Spleen (tissue), 11 donors: Measurements from ENCODE around the gene PALD1. TPM values are rescaled to one million over a fixed set of nuclear protein-coding genes. Genes with fewer than 3 reads are reported as not detected.

Experiments used
- DNase-seq: peaks from one replicate; pipeline ENCODE4 v3.0.0-alpha.2; 2020
- H3K27ac ChIP-seq, 8 donors: fragments of 200-600 bp; sonication (generic) in 7 of 8; 1 replicate in 4 of 8; 2 replicates in 4 of 8; pipeline versions ENCODE4 v1.5.0 to v1.8.0; 2016 to 2021; ENCODE audit warnings: inconsistent platforms in 4 of 8, mild to moderate bottlenecking in 4 of 8, moderate library complexity in 1 of 8
- H3K27me3 ChIP-seq, 7 donors: fragments of 200-600 bp; sonication (generic) in 6 of 7; replicated peaks in 1 of 7; 1 replicate in 4 of 7; 2 replicates in 3 of 7; pipeline versions ENCODE4 v1.5.0 to v1.8.0; 2016 to 2021; ENCODE audit warnings: inconsistent platforms in 3 of 7, mild to moderate bottlenecking in 1 of 7
- H3K36me3 ChIP-seq, 6 donors: fragments of 200-600 bp; sonication (generic) in 5 of 6; 1 replicate in 4 of 6; 2 replicates in 2 of 6; pipeline versions ENCODE4 v1.5.0 to v1.8.0; 2016 to 2021; ENCODE audit warnings: inconsistent platforms in 2 of 6
- H3K4me1 ChIP-seq, 6 donors: fragments of 200-600 bp; sonication (generic) in 5 of 6; 1 replicate in 3 of 6; 2 replicates in 3 of 6; pipeline versions ENCODE4 v1.5.0 to v1.8.0; 2016 to 2021; ENCODE audit warnings: inconsistent platforms in 3 of 6
- H3K4me3 ChIP-seq, 8 donors: fragments of 200-600 bp; sonication (generic) in 7 of 8; 1 replicate in 4 of 8; 2 replicates in 4 of 8; pipeline versions ENCODE4 v1.5.0 to v1.8.0; 2016 to 2021; ENCODE audit warnings: inconsistent platforms in 4 of 8, mild to moderate bottlenecking in 4 of 8, moderate library complexity in 2 of 8
- H3K9me3 ChIP-seq, 8 donors: fragments of 200-600 bp; sonication (generic) in 7 of 8; 1 replicate in 4 of 8; 2 replicates in 4 of 8; pipeline versions ENCODE4 v1.5.0 to v1.8.0; 2016 to 2021; ENCODE audit warnings: inconsistent platforms in 4 of 8
- POLR2A ChIP-seq, 3 donors: fragments of 450-650 bp; IDR thresholded peaks; one replicate each; pipeline ENCODE4 v1.5.1; 2017; ENCODE audit warnings: antibody characterized with exemption in 3 of 3, mild to moderate bottlenecking in 1 of 3
- POLR2AphosphoS5 ChIP-seq, 3 donors: sonication (generic); formaldehyde crosslinking; IDR thresholded peaks; one replicate each; pipeline ENCODE4 v1.5.1; 2017; ENCODE audit warnings: antibody characterized with exemption in 3 of 3
- WGBS, 5 donors: extraction: QIAGEN DNeasy Blood & Tissue Kit in 3 of 5; methylation state at CpG; one replicate each; pipeline versions ENCODE4 v1.1.5 to v1.1.7; 2013 to 2018; 5-methylcytosine and 5-hydroxymethylcytosine counted together
- intact Hi-C: fragments of 100-400 bp; cut with DNase I; formaldehyde crosslinking; loops from one replicate; pipeline ENCODE4 v1.15.0; 2023; ENCODE audit warnings: low total_unique reads
- polyA plus RNA-seq, 3 donors: library from polyadenylated mRNA; stranded (reverse); fragments of 200-250 nt; gene quantifications; one replicate each; pipeline ENCODE4 v1.2.1, GENCODE V29; 2013
- total RNA-seq, 7 donors: library from RNA; depleted of rRNA in 3 of 7; stranded (reverse); fragments of >200 nt in 3 of 7; fragmentation: NEBNext Ultra II Directional in 4 of 7; extraction: Animal tissue kit (Norgen Biotek cat#: 25700) in 4 of 7; gene quantifications; one replicate each; pipeline versions ENCODE4 v1.1.0 to v1.2.1, GENCODE V29; 2016 to 2021
- TF ChIP-seq, protein P1 (sequence below), 11 experiments: fragments of 200-600 bp in 7 of 11; fragments of 450-650 bp in 4 of 11; sonication (generic) in 4 of 11; IDR thresholded peaks in 8 of 11; conservative IDR thresholded peaks in 3 of 11; 1 replicate in 7 of 11; 2 replicates in 4 of 11; pipeline versions ENCODE4 v1.4.0 to v1.8.0; 2016 to 2021; ENCODE audit warnings: antibody characterized with exemption in 11 of 11, inconsistent platforms in 4 of 11, mild to moderate bottlenecking in 1 of 11
- donor health status: healthy with polysubstance abuse.
- donor health status: DM: no; HTN: no; CAD: no; lungs with moderate emphysema.
- donor health status: DM: no; HTN: no; CAD: no.
- donor health status: Bipolar disorder and iron deficiency.
- donor health status: healthy.
- donor health status: DM: no; HTN: no; CAD: no.
- donor health status: DM: yes; HTN: yes; CAD: no.

Gene PALD1
- total and polyA plus RNA-seq, 10 donors = 7.7 to 27.8 (median 19.5) TPM

DNA sequence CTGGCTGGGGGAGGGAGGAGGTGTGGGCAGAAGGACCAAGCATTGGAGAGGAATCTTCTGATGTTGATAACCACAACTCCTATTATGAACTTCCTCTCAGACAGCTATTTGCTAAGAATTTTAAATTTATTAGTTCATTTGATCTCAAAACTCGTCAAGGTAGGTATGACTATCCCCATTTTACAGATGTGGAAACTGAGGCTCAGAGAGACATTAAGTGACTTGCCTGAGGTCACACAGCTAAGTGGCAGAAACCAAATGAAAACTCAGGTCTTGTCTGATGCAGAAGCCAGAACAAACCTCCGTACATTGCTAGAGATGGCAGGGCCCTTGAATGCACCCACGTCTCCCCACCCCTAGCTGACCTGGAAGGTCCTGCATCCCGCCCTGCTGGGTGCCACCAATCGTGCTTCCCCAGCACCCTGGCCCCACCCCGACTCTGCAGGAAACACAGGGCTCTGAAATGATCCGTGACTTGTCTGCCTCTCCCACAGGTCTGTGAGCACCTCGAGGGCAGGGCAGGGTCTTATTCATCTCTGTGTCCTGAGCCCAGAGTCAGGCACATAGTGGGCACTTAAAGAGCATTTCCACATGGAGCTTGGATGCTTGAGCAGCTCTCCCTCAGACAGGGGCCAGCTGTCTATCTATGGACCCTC lies 5.6 kb upstream of the PALD1 start:
- H3K27me3 ChIP-seq = peaks cover 0 to 5% (median 0%) of the 10 kb centered on the region in 7 donors
- 68 to 87% (median 78%) methylated on average over 8 of the region's 8 CpGs for WGBS, 5 donors
- intact Hi-C loops = no loop called here

DNA sequence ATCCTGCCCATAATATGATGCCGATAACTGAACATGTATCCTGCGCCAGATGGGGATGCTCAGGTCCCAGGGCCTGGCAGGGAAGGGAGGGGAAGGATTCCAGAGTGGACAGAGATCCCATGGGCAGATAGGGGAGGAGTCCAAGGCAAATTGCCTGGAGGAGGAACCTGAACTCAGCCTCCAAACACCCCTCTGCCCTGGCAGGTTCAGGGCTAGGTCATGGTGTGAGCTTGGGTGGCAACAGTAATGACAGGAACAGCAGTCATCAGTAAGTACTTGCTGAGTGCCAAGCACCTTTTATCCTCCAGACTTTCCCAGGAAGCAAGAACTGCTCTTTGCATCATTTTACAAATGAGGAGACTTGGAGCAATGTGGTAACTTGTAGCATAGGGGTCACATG lies 3.8 kb upstream of the PALD1 start:
- Histone ChIP-seq H3K4me3 (no peak overlapping the region), H3K4me1 (peaks cover 14 to 48% (median 32%) of the 10 kb centered on the region in 6 donors), H3K27ac (no peak overlapping the region), H3K27me3 (peaks cover 0 to 24% (median 6%) of the 10 kb centered on the region in 7 donors), H3K9me3 (no peaks in the 10 kb centered on the region), H3K36me3 (no peaks in the 10 kb centered on the region)
- DNase-seq = no peak
- 81 to 93% (median 91%) methylated on average over 2 of the region's 2 CpGs for WGBS, 5 donors
- intact Hi-C loops = no loop called here
- no peak for TF ChIP-seq POLR2AphosphoS5 (IDR thresholded peaks at IDR 0.05)
- TF ChIP-seq, protein P1, sequence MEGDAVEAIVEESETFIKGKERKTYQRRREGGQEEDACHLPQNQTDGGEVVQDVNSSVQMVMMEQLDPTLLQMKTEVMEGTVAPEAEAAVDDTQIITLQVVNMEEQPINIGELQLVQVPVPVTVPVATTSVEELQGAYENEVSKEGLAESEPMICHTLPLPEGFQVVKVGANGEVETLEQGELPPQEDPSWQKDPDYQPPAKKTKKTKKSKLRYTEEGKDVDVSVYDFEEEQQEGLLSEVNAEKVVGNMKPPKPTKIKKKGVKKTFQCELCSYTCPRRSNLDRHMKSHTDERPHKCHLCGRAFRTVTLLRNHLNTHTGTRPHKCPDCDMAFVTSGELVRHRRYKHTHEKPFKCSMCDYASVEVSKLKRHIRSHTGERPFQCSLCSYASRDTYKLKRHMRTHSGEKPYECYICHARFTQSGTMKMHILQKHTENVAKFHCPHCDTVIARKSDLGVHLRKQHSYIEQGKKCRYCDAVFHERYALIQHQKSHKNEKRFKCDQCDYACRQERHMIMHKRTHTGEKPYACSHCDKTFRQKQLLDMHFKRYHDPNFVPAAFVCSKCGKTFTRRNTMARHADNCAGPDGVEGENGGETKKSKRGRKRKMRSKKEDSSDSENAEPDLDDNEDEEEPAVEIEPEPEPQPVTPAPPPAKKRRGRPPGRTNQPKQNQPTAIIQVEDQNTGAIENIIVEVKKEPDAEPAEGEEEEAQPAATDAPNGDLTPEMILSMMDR (IDR thresholded peaks at IDR 0.05 in 8 of 11, conservative IDR thresholded peaks at IDR 0.05 in 3 of 11) = no peak

More for the DNA sequence above, 5.6 kb upstream of the PALD1 start:
- peaks cover 8 to 30% (median 16%) of the 10 kb centered on the region in 6 donors for H3K4me1 ChIP-seq
- H3K9me3 ChIP-seq = no peaks in the 10 kb centered on the region
- DNase-seq = no peak
- no peak overlapping the region for H3K4me3 ChIP-seq
- no peaks in the 10 kb centered on the region for H3K36me3 ChIP-seq
- no peak overlapping the region for H3K27ac ChIP-seq
- TF ChIP-seq, protein P1 (IDR thresholded peaks at IDR 0.05 in 8 of 11, conservative IDR thresholded peaks at IDR 0.05 in 3 of 11) = no peak
- TF ChIP-seq POLR2A (IDR thresholded peaks at IDR 0.05) = no peak
- TF ChIP-seq POLR2AphosphoS5 (IDR thresholded peaks at IDR 0.05) = no peak

DNA sequence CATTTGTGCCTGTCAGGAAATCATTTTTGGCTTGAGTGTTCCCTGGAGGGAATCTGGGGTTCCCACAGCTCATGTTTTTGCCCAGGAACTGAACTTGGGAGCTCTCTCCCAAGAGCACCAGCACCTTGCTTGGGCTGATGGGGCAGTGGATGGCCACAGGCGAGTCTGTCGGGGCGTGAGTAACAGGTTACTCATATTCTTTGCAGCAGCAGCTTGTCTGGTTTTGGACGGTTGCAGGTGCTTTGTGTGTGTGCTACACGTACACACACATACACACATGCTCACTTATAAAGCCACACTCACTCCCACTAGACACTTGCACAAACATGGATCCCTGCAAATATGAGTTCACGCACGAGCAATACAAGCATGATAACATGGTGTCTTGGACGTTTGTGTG lies 2.9 kb upstream of the PALD1 start:
- 90 to 94% (median 92%) methylated on average over 8 of the region's 8 CpGs for WGBS, 5 donors
- intact Hi-C loops = no loop called here
- H3K36me3 ChIP-seq = no peaks in the 10 kb centered on the region

More for the DNA sequence above, 2.9 kb upstream of the PALD1 start:
- TF ChIP-seq, protein P1 (IDR thresholded peaks at IDR 0.05 in 8 of 11, conservative IDR thresholded peaks at IDR 0.05 in 3 of 11) = no peak
- no peak for TF ChIP-seq POLR2A (IDR thresholded peaks at IDR 0.05)
- no peak for TF ChIP-seq POLR2AphosphoS5 (IDR thresholded peaks at IDR 0.05)
- Histone ChIP-seq H3K9me3 (no peaks in the 10 kb centered on the region), H3K27me3 (peaks cover 0 to 24% (median 6%) of the 10 kb centered on the region in 7 donors), H3K4me3 (no peak overlapping the region), H3K4me1 (peaks cover 23 to 57% (median 41%) of the 10 kb centered on the region in 6 donors), H3K27ac (no peak overlapping the region)
- no peak for DNase-seq
